HG02973 (cell line): ENCODE data around the gene SRGAP3.

Source experiments
- ATAC-seq: cut with Tn5 transposase; IDR thresholded peaks from one replicate; pipeline ENCODE4 v1.9.1; 2021; ENCODE audit warnings: moderate library complexity; ENCODE audit not compliant: unreplicated experiment

SRGAP3 gene

GRCh38 chr3:8994226-8994625, 255.2 kb downstream of the SRGAP3 start:
- ATAC-seq = no peak

DNA sequence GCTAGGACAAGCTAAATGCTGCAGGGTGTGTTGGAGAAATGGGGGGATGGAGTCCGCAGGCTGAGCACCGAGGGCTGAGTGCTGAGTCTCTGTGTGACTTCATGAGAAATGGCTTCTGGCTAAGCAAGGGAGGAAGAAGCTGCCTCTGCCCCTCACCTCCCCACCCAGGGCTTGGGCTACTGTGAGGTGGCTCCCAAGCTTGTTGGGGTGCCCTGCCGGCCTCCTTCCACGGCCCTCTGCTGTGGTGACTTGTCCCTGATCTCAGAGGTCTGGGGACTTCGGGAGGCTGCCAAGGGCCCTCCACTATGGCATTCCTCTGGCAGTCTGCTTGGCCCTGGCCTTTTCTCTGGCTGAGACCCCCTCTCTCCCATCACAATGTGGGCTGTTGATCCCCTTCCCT, 256.1 kb downstream of the SRGAP3 start:
- ATAC-seq = no peak

GRCh38 chr3:8992854-8993253, 256.6 kb downstream of the SRGAP3 start:
- ATAC-seq = no peak

DNA sequence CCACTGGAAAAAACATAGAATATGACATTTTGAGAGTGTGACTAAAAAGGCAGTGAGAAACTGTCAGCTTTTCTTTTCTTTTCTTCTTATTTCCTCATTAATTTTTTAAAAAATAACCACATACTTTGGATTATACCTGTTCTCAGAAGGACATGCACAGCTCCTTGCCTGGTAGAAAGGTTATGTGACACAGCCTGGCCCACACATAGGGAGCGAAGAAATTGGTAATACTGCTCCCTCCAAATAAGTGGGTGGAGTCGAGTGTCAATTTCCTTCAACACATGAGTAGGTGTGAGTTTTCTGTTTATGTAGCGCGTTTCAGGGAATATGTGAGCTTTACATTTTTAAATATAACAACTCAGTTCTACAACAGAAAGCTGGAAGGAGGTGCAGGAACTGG, 257.2 kb downstream of the SRGAP3 start:
- no peak for ATAC-seq

- ATAC-seq = no peak
Measured at GRCh38 chr3:8990266-8991215, 258.9 kb downstream of the SRGAP3 start.

GRCh38 chr3:8988791-8989558, 260.5 kb downstream of the SRGAP3 start:
- no peak for ATAC-seq

DNA sequence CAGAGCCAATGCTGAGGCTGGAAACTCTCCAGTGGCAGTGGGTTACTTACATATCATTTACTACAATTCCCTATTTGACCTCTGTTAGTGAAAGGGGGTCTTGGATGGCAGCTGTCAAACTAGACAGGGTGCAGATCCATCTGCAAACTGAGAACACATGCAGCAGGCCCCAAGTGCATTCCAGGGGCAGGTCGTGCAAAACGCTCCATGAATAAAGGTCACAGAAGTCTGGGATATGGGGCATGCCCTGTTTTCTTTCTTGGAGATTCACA, 261.1 kb downstream of the SRGAP3 start:
- ATAC-seq = no peak

- ATAC-seq = peak; percentile 90
Measured at GRCh38 chr3:8987645-8988383, 261.6 kb downstream of the SRGAP3 start.

DNA sequence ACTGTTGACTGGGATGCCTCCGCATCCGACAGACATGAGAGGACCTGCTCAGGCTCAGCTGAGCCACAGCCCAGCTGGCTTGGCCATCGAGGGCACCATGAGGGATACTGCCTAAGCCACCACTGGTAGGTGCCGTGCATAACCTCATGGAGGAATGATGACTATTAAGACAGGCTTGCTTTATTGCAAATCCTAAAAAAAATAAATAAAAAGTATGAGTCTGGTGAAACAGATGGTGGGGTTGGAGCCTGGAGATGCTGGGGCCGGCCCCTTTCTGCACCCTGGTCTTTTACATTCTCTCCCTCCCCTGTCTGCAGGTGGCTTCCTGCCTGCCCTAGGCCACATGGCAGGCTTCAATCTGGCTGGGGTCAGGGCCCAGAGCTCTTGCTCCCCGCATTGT, 262.2 kb downstream of the SRGAP3 start:
- ATAC-seq = no peak

DNA sequence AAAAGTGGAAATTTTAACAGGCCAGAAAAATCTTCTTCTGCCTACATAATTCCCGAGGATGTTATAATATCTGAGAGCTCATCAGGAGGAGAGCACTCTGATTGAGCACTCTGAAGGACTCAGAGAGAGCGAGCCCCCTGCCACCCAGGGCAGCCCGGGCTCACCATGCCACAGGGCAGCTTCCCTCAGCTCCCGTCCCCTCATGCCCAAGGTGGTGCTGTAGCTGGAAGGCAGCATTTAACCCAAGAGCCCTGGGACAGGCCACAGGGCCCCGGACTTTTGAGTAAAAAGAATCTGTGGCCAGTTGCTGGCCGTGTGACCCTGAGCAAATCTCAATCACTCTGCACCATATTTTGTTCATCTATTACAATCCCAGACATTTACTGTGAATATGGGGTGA, 262.7 kb downstream of the SRGAP3 start:
- no peak for ATAC-seq

- ATAC-seq = no peak
Measured at GRCh38 chr3:8985876-8986275, 263.6 kb downstream of the SRGAP3 start.

DNA sequence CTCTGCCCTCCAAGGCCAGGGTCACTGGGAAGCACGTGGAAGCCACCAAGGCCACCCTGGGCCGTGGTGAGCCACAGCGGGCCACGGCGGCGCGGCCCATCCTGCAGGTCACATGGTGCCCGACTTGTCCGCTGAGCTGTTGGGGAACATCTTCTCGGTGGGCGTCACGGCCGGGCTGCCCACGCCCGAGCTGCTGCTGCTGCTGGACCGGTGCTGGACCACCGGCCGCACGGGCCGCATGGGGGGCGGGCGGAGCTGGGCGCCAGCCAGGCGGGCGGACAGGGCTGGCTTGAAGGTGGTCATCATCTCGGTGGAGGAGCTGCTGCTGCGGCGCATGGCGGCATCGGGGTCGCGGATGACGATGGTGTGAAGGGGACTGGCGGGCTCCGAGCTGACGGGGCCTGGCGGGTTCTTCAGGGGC, 264.0 kb downstream of the SRGAP3 start:
- no peak for ATAC-seq

GRCh38 chr3:8984526-8984925, 264.9 kb downstream of the SRGAP3 start:
- ATAC-seq = no peak

DNA sequence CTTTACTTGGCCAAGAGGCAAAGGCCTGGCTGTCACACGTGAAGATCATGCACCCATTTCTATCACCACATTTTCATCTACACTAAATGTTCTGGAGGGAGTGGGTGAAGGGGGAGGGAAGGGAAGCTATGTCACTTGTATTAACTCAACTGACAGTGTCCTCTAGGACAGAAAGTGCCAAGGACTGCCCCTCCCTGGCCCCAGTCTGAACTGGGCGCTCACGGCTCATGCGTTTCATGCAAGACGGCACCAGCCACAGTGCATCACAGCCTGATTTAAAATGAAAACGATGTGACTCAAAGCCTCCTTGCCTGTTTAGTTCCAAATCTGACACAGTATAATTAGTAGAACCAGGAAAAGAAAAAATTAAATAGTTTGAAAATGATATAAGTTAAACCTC, 265.4 kb downstream of the SRGAP3 start:
- no peak for ATAC-seq

DNA sequence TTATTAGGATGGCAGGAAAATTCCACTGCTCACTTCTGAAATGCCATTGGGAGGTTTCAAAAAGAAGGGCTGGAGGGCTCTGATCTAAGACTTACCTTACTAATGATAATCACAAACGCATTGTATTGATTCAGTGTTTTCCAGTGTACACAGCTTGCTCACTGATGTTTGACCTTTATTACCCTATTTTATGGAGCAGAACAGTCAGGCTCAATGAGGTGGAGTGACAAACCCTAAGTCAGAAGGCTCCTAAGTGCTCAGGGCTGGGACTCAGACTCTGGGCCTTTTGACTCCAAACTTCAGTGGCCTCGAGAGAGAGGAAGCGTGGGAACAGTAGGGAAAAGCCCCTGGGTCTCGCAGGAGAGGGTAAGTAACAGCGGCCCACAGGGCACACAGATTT, 265.9 kb downstream of the SRGAP3 start:
- ATAC-seq = no peak

- ATAC-seq = no peak
Measured at GRCh38 chr3:8983026-8983425, 266.4 kb downstream of the SRGAP3 start.

- no peak for ATAC-seq
Measured at GRCh38 chr3:8982509-8982908, 266.9 kb downstream of the SRGAP3 start.

- no peak for ATAC-seq
Measured at GRCh38 chr3:8981700-8982099, 267.7 kb downstream of the SRGAP3 start.

DNA sequence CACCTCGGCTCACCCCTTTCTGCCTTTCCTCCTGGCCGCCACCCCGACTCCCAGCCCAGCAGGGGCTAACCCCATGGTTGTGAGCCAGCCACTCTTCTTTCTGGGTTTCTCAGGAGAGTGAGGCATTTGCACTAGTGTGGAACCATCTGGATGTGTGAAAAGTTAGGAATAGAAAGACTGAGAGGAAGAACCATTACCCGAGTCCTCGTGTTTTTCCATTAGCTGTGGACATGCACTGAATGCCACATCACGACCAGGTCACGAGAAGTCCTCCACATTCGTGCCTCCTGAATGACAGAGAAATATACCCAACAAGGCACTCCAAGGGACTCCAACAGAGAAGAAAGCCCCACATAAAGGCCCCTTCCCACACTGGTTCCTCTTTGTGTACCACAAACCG, 268.1 kb downstream of the SRGAP3 start:
- no peak for ATAC-seq

DNA sequence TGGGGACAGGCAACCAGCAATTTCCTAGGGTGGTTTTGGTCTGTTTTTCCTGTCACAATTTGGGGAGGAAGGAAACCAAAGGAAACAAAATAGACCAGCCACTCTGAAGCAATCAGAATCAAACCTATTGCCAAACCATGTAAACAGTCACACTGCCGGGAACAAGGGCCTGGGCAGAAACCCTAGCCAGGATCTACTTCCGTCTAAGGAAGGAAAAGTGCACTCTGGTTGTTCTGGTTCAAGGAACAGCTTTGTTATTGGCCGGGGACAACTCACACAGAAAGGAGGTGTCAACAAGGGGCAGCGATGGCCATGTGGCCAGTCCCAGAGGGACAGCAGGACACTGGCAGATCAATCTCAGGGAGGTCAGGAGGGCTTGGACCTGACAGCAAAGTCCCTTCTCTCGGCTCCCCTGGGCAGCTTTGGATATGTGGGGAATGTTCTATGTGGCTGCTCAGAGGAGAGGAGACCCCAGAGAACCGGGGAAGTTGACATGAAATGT, 268.6 kb downstream of the SRGAP3 start:
- no peak for ATAC-seq

- no peak for ATAC-seq
Measured at GRCh38 chr3:8979262-8979661, 270.2 kb downstream of the SRGAP3 start.
